Limb (tissue), 2 donors: Measurements from ENCODE around the gene OR2T34.
"Not testable (repeated sequence)": the region's sequence is repeated elsewhere in the genome, so short reads cannot be mapped to it uniquely, and the experiment has no call there.

Experiments used
- DNase-seq, 2 donors: peaks; one replicate each; pipeline ENCODE4 v3.0.0-alpha.2; 2016; ENCODE audit errors: extremely low spot score in 2 of 2

OR2T34 gene, protein sequence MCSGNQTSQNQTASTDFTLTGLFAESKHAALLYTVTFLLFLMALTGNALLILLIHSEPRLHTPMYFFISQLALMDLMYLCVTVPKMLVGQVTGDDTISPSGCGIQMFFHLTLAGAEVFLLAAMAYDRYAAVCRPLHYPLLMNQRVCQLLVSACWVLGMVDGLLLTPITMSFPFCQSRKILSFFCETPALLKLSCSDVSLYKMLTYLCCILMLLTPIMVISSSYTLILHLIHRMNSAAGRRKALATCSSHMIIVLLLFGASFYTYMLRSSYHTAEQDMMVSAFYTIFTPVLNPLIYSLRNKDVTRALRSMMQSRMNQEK

DNA sequence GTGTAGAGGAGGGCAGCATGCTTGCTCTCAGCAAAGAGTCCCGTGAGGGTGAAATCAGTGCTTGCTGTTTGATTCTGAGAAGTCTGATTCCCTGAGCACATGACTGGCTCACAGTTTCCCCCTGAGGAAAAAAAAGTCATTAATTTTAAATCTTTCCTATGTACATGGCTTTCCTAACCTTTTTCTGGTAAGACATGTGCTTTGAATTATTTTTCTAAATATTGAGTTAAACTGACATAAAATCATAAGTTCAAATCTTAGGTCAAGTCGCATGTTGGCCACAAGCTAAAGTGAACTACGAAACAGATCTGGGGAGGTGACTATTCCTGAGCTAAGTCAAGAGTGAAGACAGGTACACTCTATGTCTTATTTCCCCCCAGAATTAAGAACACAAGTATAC is at the start of gene OR2T34:
TSS of gene OR2T34 (minus strand) at position 101 of the 400 bp plus-strand sequence. CDS start at position 101, 0 bp downstream.
- not testable (repeated sequence) for DNase-seq

DNA sequence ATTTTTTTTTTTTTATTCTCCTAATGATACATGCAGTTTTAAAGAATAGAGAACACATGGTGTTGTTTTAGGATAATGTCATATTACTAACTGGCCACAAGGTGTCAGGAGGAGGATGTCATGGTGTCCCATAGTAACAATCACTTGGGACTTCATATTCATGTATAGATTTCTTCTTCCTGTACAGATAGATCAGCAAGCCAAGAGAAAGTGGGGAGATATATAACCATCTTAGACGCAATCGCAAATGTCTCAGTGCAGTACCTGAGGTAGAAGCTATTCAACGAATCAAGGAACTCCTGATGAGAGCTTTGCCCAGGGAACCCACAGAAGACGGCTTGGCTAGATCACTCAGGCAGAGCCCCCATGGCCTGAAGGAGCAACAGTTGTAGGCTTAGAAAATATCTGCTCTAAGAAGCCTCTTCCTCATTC is 48.0 kb upstream of the OR2T34 start:
- DNase-seq, result no peak

DNA sequence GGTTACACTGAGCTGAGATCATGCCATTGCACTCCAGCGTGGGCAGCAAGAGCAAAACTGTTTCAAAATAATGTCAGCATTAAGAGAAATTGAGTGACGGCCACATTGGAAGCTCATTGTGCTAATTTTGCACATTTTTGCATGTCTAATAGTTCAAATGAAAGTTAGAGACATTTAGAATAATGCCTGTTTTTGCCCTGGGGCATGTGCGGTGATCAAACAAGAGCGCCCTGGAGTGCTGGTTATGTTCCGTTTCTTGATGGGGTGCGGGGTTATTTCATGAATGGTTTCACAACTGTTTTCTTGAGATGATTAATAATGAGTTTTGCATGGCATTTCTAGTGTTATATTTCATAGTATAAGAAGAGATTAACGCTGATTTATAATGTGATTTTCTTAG is 47.2 kb upstream of the OR2T34 start:
- no peak for DNase-seq

DNA sequence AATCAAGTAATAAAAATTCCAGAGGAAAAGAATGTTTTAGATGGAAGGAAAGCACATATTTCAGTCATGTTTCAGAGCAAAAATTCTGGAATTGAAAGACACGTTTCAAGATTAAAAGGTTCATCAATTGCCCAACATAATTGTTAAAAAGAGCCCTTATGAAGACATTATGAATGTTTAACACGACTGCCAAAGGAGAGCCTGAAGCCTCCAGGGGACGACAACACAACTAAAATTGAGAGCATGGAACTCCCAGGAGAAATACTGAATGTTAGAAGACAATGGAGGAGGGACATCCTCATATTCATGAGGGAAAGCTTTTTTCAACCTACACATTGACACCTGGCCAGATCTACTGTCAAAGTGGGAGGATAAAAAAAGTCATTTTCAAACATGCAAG is 44.3 kb upstream of the OR2T34 start:
- DNase-seq, result no peak

DNA sequence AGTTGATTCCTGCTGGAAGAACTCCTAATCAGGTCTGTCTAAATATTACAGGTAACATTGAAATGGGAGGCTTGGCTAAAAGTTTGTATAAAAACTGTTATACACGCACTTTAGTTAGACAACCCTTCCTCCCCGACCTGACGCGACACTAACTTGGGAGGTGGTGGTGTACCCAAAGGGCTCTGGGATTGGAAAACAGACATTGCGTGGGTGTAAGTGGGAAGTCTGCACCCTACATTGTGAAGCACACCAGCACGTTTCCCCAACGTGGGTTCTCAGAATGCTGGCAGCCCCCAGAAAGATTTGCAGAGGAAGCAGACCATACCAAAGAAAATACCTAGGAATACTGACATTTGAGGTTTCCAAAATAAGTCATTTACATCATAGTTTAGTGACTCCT is 43.6 kb upstream of the OR2T34 start:
- DNase-seq, result no peak

DNA sequence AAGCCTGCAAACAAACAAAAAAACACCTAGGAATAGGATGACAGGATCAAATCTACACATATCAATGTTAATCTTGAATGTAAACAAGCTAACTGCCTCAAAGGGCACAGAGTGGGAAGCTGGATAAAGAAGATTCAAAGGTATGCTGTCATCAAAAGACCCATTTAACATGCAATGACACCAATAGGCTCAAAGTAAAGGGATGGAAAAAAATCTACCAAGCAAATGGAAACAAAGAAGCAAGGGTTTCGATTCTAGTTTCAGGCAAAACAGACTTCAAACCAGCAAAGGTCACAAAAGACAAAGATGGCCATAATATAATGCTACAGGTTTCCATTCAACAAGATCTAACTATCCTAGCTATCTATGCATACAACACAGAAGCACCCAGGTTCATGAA is 39.2 kb upstream of the OR2T34 start:
- DNase-seq, result no peak

DNA sequence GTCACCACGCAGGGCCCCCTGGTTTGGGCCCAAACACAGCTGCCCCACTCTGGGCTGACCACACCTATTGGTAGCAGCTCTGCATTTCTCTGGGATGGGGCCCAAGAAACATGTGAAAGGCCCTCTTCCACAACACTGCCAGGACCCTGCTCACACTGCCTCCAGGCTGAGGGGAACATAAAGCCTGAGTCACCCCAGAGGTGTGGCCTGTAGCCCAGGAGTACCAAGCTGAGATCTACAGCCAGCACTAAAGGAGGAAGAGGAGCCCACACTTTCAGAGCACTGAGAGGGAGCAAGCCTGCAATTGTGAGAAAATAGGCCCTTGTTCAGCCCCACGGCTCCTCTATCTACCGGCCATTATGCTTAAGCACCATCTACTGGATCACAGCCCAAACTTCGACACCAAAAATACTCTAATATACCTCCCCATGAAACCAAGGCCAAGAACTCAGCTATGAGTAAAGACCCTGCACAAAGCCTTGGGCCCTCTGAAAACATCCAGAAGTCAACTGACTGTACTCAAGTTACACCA is 37.4 kb upstream of the OR2T34 start:
- DNase-seq, result no peak

DNA sequence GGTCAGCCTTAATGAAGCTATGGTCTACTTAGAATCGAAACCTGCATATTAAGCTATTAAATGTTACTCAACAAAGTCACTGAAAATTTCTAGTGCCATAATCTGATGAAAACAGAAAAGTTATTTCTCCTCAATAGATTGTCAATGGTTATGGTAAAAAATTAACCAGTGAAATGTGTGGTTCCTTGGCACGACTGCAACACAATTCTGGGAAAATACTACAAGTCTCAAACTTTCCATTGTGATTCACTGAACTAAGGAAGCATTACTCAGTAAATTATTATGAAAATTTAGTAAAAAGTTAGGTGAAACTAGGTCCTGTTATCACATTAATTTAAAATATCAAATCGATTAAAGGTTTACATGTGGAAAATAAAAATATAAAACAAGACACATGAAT is 35.7 kb upstream of the OR2T34 start:
- no peak for DNase-seq

DNA sequence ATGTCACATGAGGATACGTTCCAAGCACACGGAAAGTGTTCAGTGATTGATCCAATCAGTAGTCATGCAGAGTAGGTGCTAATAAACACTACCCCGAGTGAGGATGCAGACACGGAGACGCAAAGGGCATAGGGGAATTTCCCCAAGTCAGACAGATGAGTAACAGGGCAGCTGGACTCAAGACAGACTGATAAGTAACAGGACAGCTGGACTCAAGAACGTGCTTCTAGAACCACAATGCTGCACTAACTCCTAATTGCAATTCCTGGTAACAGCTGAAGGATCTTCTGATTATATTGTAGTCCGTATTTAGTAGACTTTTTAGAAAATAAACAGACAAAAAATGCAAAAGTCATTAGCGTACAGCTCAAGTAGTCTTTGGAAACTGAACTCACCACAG is 24.8 kb upstream of the OR2T34 start:
- no peak for DNase-seq

DNA sequence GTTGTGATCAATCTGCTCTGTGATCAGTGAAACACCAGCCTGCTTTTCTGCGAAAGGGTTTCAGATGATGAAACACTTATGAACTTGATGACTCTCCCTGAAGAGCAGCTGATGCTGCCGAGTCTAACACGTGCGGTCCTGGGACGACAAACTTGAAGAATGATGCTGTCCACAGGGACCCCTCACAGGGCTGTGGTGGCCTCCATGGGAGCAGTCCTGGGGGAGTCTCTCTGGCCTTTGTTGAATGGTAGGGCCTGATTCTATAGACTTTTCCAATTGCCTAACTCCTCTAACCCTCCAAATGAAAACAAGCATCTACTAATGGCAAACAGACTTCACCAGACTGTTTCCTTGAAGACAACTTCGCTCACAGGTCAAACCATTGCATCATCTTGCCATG is 23.0 kb upstream of the OR2T34 start, which contains the start of gene OR2T10:
TSS of gene OR2T10 (minus strand) at position 112 of the 400 bp plus-strand sequence. CDS start 3,932 bp downstream, outside the sequence.
- DNase-seq, result no peak

DNA sequence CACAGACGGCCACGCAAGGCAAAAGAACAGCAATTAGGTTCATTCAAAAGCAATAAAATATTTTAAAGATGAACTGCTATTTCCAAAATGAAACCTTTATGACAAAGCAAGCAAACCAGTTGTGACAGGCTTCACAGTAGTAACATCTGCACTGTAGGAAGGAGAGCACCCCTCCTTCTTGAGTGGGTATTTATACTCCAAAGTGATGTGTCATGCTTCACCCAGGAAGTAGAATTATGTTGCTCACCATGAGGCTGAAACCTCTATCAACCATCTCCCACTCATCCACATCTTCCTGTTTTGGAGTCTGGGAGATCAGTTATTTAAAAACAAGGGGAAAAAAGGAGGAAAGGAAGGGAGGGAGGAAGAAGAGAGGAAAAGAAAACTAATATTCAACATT is 22.1 kb upstream of the OR2T34 start:
- no peak for DNase-seq

DNA sequence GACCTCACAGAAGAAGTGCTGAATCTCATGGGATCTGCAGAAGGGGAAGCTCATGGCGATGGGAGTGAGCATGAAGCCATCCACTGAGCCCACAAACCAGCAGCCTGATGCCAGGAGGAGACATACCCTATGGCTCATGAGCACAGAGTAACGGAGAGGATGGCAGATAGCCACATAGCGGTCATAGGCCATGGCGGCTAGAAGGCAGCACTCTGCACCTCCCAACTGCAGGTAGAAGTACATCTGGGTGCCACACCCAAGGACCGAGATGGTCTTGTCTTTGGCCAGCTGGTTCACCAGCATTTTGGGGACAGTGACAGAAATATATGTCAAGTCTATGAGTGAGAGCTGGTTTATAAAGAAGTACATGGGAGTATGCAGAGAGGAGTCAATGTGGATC is 18.7 kb upstream of the OR2T34 start:
- no peak for DNase-seq

DNA sequence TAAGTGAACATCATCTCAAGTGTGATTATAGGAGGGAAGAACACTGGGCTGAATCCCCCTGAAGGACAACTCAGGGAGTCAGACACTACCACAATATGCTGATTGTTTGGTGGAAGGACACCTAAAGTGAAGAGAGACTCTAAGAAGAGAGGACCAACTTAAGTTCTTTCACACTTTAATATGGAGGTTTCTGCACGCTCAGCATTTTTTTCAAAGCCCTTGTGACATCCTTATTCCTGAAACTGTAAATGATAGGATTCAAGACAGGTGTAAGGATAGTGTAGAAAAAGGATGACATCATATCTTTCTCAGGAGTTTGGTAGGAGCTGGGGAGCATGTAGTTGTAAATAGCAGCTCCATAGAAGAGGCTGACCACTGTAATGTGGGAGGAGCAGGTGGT is 18.1 kb upstream of the OR2T34 start:
- DNase-seq, result no peak

DNA sequence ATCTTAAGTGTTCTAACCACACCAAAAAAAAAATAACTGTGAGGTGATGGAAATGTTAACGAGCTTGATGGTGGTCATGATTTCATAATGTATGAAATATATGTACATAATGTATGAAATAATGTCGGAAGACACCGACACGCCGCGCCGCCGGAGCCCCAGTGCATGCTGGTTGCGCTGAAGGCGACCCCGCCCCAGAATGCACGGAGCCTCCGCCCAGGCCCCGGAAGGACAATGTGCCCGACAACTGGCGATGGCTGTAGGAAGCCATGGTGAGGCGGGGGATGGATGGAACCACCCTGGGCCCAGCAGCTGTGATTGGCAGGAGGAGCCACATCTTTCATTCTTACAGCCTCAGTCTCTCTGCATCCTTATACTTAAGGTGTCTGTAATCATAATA is 15.5 kb upstream of the OR2T34 start:
- DNase-seq, result no peak

DNA sequence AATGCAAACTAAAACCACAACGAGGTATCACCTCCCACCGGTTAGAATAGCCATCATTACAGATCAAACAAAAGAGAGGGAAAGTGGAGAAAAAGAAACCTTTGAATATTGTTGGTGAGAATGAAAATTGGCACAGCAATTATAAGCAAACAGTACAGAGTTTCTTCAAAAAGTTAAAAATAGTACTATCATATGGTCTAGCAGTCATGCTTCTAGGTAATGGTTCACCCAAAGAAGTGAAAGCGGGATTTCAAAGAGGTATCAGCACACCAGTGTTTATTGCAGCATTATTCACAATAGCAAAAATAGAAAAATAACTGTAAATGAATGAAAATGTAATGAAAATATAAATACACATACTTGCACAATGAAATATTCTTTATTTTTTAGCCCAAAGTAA is 14.8 kb upstream of the OR2T34 start:
- no peak for DNase-seq

DNA sequence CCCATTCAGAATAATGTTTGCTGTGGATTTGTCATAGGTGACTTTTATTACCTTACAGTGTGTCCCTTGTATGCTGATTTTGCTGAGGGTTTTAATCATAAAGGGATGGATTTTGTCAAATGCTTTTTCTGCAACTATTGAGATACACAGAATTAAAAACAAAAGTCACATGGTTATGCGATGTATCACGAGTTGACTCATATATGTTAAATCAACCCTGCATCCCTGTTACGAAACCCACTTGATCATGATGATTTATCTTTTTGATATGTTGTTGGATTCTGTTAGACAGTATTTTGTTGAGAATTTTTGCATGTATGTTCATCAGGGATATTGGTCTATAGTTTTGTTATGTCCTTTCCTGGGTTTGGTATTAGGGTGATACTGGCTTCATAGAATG is 10.7 kb upstream of the OR2T34 start:
- DNase-seq, result no peak

DNA sequence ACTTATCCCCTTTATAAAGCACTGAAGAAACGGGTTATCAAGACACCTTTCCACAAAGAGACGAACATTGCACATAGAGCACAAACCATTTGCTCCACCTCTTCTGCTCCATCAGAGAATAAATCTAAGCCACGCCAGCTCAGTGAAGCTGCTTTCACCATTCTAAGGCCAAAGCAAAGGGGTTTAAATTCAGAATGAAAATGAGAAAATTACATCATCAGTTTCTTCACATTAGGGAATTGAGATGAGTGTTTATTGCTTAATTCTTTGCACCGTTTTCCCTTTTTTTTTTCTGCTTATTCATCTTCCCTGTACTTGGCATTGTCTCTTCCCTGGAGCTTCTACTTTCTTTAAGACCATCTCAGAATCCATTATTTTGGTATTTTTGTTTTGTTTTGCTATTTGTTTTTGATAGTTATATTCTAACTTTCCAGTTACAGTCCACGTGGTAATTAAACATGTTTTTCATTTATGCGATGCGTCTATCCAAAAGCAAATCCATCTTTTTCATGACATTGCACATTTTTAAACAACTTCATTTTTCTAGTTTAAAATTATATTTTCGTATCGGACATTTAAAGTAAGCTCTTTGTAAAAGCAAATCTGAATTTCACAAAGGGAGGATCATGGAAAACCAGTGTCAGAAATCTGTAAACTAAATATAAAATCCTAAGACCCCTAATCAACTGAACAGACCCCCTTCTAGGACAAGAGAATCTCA is 1.9 kb upstream of the OR2T34 start:
- DNase-seq, result no peak

DNA sequence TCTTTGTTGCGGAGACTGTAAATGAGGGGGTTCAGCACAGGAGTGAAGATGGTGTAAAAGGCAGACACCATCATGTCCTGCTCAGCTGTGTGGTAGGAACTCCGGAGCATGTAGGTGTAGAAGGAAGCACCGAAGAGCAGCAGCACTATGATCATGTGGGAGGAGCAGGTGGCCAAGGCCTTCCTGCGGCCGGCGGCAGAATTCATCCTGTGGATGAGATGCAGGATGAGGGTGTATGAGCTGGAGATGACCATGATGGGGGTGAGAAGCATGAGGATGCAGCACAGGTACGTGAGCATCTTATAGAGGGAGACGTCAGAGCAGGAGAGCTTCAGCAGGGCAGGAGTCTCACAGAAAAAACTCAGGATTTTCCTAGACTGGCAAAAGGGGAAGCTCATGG is 701 bp downstream of the OR2T34 start:
- not testable (repeated sequence) for DNase-seq

DNA sequence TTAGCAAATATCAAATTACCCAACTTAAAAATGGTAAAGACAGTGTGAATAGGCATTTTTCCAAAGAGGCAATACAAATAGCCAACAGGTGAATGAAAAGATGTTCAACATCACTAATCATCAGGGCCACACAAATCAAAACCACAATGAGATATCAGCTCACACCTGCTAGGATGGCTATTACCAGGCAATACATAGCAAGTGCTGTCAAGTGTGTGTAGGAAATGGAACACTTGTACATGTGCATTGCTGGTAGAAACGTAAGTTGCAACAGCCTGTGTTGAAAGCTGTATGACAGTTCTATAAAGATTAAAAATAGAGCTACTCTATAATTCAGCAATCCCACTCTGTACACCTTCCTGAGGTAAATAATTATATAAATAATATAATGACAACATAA is 2.5 kb downstream of the OR2T34 start:
- not testable (repeated sequence) for DNase-seq

DNA sequence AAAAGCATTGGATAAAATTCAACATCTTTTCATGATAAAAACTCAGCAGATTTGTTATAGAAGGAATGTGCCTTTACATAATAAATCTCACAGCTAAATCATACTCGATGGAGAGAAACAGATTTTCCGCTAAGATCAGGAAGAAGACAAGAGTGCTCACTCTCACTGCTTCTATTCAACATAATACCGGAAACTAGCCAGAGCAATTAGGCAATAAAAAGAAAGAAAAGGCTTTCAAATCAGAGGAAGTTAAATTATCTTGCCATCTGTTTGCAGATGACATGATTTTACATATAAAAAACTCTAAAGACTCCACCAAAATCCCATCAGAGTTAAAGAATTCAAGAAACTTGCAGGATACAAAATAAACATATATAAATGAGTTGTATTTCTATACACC is 3.7 kb downstream of the OR2T34 start:
- DNase-seq, result not testable (repeated sequence)

DNA sequence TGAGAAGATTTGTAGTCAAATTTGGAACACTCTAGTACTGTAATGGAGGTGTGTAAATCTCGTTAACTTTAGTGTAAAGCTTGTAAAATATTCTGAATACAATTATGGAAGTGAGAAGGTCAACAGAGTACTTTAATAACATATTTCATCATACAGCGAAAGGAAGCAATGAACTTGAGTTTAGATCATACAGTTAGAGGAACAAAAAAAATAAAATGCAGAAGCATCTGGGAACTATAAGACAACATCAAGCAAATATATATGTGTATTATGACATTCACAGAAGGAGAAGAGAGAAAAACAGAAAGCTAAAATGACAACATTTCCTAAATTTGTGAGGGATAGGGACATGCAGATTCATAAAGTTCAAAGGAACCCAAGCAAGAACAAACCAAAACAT is 5.5 kb downstream of the OR2T34 start:
- DNase-seq, result not testable (repeated sequence)

DNA sequence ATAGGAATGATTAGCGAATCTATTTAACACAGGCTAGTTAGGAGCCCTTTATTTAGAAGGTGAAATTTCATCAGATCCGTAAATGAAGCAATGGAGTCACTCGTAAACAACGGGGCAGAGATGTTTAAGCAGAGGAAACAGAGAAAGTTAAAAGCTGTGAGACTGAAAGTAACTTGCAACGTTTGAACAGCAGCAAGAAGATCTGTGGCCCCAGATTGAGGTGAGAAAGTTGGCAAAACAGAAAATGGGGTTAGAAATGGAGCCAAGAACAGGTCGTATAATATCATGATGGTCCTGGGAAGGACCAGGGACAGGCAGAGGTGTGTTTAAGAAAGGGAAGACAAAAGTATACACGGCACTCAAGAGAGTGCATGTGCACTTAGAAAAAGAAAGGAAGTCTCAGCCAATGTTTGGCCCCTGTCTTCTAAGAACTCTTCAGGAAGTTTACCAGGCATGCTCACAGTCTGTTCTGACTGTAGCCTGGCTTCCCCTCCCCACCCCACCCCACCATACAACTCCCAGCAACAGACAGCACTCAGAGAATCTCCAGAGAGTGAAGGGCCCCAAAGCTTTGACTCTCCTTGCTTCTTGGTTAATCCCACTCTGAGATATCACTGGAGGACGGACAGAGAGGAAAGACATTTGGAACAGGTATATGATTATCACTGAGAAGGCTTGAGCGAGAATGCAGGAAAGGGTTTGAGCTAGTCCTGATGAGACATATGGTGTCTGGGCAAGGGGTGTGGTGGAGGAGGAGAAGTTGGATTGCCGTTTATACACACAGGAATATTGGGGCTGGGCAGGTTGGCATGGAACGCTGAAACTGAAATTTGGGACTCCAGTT is 8.8 kb downstream of the OR2T34 start:
- not testable (repeated sequence) for DNase-seq
